RPMI7951 (cell line): ENCODE measurements around the gene INTS6. TPM values are rescaled to one million over a fixed set of nuclear protein-coding genes. Genes with fewer than 3 reads are reported as not detected.

Experiments
- DNase-seq: peaks from one replicate; pipeline ENCODE4 v3.0.0-alpha.2; 2012; ENCODE audit warnings: low read depth
- total RNA-seq: library from RNA; depleted of rRNA; stranded (reverse); fragments of >200 nt; shearing (Covaris generic); gene quantifications from 2 replicates; pipeline ENCODE4 v1.2.3, GENCODE V29; 2014; rRNA removed

The INTS6 gene, protein sequence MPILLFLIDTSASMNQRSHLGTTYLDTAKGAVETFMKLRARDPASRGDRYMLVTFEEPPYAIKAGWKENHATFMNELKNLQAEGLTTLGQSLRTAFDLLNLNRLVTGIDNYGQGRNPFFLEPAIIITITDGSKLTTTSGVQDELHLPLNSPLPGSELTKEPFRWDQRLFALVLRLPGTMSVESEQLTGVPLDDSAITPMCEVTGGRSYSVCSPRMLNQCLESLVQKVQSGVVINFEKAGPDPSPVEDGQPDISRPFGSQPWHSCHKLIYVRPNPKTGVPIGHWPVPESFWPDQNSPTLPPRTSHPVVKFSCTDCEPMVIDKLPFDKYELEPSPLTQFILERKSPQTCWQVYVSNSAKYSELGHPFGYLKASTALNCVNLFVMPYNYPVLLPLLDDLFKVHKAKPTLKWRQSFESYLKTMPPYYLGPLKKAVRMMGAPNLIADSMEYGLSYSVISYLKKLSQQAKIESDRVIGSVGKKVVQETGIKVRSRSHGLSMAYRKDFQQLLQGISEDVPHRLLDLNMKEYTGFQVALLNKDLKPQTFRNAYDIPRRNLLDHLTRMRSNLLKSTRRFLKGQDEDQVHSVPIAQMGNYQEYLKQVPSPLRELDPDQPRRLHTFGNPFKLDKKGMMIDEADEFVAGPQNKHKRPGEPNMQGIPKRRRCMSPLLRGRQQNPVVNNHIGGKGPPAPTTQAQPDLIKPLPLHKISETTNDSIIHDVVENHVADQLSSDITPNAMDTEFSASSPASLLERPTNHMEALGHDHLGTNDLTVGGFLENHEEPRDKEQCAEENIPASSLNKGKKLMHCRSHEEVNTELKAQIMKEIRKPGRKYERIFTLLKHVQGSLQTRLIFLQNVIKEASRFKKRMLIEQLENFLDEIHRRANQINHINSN
- 30.5 and 32.2 TPM in 2 replicates for total RNA-seq

DNA sequence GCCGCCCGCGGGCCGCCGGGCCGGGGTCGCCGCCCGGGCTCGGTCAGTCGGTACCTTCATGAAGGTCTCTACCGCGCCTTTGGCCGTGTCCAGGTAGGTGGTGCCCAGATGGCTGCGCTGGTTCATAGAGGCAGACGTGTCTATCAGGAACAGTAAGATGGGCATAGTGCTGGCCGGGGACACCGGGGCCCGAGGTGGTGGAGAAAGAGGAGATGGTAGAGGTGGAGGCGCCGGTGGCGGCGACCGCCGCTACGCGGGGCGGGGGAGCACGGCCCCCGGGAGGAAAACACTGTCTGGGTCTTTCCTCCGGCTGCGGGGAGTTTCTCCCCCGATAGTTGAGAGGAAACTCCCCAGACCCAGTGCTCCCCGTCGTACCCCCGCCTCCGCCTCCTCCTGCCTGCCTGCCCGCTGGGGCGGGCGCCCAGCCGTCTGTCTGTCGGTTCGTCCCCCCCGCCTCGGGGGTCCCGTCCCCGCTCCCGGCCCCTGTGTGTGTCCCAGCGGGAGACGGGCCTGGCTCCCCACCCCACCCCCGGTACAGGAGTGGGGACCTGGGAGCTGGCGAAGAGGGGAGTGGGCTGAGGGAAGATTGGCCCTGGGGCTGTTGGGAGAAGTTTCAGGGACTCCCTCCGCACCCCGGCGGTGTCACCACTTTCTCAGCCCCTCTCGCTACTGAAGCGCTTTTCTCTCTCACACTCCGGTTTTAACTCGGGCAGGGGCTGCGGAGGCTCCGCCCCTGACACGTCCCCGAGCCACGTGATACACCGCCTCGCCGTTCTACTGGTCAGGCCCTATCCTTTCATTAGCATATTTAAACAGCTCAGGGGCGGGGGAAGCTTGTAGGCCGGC, at the start of gene INTS6:
TSS of gene INTS6 (minus strand) at position 676 of the 846 bp plus-strand sequence. CDS start at position 165, 511 bp downstream.
- DNase-seq = peak; percentile 98

DNA sequence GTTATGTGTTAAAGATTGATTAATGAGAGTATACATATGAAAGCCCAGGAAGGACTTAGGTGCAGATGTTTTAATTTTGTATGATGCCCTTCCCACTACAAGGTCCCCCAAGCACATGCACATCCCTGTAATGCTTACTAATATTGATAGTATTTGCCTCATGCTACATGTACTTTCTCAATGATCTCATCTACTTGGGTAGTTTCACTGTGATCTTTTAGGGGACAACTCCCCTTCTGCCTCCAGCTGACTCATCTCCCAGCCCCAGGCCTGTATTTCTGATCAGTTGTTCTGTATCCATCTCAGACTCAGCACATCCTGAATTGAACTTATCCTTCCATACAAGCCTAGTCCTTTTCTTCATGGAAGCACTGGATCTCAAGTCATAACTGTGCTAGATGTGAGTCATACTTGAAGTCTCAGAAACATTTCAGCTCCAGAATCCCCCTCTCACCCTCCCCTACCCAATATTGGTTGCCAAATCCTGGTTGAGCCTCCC, 49.4 kb upstream of the INTS6 start:
- no peak for DNase-seq

DNA sequence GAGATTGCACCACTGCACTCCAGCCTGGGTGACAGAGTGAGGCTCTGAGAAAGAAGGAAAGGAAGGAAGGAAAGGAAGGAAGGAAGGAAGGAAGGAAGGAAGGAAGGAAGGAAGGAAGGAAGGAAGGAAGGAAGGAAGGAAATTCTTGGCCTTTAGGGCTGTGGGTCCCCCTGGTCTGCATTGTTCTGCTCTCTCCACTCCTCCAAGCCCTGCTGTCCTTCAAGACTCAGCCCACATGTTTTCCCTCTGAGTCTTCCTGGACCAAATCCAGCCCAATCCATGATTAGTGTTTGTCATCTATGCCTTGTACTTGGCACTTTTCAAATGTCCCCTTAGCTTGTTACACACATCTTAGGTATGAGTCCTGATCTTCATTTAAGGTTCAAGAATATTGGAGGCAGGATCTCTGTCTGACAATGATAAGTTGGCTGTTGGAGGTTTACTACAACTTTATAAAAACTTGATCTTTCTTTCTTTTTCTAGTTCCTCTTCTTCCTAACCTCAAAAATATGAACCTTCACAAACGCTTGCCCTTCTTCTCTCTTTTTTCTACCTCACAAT, 48.8 kb upstream of the INTS6 start:
- DNase-seq = peak; percentile 39

DNA sequence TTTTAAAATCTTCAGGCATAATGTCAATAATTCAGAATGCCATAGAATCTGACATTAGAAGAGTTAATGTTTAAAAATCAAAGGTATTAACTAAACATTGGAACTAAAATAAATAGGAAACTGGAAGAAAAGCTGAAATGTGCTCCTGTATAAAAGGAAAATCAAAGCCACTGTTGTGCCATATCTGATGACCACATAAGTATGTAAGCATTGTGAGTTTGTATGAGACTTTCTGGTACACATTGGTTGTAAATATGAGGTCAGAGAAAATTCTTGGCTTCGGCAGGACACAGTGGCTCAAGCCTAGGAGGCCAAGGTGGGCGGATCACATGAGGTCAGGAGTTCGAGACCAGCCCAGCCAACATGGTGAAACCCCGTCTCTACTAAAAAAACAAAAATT, 48.3 kb upstream of the INTS6 start:
- DNase-seq = no peak

DNA sequence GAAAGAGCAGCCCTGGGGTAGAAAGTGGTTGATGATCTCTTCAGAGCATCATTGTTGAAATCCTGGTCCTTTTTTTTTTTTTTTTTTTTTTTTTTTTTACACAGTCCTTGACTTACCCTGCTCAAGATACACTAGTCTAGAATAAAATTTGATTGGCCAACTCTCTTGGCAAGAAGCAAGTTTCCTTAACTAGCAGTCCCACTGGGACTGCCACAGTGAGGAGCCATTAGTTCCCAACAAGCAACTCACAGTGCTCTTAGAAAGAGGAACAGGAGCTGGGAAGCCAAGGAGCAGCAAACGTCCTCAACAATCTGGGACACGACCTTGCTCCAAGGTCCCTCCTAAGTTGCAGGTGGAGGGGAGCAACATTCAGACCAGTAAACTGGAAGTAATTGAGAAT, 47.9 kb upstream of the INTS6 start:
- no peak for DNase-seq

DNA sequence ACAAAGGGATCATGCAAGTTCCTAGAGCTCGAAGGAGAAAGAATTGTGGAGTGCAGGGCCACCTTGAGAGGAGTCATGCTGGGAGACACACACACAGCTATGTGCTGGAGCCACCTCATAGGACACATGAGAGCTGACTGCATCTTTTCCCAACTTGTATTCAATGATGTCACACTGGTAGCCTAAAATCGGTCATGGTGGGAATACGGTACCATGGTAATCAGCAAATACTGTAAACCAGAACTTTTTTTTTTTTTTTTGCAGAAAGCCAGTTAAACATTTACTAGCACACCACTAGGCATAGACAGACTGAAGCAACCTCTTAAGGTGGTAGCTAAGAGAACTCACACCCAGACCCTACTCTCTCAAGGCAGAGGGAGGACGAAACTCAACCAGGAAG, 47.0 kb upstream of the INTS6 start:
- DNase-seq = no peak

DNA sequence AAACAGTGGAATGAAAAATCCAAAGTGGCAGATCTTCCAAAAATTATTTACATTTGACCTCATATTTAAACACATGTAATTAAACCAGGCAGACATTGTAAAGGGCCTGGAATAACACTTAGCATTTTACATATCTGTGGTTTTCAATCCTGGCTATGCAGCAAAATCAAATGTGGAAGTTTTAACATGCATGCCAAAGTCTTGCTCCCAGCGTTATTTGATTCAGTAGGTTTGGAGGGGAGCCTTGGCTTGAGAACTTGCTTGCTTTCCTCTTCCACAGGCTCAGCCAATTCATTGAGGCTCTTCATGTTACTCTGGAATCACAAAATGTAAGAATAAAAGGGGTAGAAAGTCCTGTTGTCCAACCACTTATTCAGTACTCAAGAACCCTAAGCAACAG, 42.5 kb upstream of the INTS6 start:
- no peak for DNase-seq

DNA sequence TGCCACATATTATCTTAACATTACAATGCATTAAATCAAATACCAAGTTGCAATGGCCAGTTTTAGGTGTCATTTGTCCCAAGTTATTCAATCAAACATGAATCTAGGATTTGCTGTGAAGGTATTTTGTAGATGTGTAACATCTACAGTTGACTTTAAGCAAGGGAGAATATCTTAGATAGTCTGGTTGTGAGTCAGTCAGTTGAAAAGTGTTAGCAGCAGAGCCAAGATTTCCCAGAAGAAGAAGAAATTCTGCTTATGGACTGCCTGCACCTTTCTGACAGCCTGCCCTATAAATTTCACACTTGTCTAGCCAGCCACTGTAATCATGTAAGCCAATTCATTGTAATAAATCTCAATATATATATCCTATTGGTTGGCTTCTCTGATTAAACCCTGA, 41.3 kb upstream of the INTS6 start:
- no peak for DNase-seq

DNA sequence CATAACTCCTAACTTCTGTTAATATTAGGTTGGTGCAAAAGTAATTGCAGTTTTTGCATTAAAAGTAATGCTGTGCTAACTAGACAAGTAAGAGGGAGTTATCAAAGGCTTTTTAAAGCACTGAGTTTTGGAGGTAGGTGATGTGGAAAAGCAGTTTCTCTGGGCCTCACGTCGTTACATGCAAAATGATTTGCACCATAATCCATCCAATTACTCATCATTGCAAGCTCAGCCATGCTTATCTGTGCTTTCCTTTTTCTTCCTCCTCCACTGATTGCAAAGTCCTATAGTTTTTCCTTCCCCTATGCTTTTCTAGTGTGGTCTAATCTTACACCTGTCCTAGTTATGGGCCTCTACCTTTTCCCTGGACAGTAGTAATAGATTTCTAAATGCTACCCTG, 35.4 kb upstream of the INTS6 start:
- no peak for DNase-seq

DNA sequence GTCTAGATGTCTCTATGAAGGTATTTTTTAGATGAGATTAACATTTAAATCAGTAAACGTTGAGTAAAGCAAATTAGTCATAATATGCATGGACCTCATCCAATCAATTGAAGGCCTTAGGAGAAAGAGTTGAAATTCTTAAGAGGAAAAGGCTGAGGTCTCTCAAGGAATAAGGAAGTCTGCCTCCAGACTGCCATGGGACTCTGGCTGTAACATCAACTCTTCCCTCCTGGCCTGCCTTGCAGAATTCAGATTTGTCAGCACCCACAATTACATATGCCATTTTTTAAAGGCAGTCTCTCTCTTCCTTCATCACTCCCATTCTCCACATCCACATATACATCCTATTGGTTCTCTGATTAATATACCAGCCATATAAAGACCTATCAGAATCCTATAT, 28.8 kb upstream of the INTS6 start:
- DNase-seq = no peak

DNA sequence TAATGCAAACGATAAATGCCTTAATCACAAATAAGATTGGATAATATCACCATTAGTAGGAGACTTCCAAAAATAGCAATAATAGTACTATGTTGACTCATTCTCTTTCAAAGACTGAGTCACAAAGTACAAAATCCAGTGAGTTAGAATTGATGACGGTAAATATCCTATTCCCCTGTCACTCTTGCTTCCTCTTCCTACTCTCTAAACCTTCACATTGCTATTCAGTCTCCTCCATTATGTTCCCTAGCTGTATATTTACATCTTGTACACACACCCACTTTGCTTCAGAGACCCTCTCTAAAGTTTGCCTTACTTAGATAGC, 26.3 kb upstream of the INTS6 start:
- peak; percentile 29 for DNase-seq

DNA sequence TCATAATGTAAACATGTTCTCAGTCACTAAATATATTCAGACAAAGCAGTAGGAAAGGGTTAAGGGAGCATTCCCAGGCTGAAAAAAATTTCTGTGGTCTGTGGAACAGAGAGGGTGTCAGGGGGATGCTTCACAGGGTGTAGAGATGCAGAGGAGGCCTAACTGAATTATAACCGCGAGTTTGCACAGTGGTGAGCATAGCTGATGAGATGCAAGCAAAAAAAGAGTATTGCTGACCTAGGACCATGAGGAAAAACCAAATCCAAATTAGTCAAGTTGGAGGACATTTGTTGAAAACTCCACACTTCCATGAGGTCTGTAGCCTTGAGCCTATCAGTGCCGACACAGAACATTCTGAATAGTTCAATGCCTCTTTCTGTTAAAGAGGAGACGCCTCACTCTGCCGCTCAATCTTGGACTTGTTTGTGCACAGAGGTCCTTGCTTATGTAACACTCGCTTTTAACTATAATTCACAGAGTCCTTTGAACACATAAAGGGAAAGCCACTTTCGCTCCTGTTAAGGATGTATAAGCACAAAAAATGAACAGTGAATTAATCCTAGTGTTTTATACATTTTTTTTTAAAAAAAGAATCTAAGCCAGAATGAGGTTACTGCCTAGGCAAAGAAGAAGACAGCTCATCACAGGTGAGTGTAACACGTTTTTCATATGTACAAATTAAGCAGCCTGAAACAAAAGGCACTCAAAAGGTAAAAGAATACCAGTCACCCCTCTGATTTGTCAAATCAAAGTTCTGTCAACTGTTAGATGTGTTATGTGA, 25.8 kb upstream of the INTS6 start:
- no peak for DNase-seq

DNA sequence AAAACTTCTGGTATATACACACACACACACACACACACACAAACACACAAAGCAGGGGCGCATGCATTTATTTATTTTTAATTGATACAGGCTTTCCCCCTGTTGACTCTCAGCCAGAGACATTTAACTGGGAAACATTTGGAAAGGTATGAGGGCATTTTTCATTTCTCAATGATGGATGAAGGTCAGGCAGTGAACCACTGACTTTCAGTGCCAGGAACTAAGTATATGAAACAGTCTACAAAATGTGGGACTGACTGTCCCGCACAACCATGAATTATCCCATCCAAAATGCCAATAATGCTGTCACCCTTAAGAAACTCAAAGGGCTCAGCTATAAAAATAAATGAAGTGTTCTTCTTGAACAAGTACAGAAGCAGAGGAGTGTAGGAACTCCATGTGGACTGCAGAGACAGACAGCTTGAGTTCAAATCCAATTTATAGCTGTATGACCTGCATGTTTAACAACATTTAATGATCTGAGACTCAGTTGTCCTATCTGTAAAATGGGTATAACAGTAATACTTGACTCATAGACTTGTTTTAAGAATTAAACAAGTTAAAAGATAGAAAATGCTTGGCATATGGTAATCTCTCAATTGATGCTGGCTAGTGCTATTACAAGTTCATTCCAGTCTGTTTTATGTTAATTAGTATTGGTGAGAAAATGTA, 25.0 kb upstream of the INTS6 start:
- DNase-seq = no peak

DNA sequence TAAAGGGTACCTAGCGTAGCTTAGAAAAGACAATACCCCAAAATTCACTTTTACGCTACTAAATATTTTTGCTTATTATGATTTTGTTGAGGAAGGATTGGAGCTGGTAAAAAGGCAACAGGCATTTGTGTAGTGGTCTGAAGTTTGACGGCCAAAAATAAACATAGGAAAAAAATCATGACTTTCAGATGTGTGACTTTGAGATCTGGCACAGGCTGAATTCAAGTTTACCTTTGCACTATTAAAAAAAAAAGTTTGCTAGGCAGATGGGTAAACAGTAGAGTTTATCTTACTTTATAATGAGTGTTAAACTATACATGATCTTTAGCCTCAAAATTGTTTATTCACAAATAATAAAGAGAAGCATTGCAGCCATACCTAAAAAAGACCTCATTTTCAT, 24.3 kb upstream of the INTS6 start:
- no peak for DNase-seq

DNA sequence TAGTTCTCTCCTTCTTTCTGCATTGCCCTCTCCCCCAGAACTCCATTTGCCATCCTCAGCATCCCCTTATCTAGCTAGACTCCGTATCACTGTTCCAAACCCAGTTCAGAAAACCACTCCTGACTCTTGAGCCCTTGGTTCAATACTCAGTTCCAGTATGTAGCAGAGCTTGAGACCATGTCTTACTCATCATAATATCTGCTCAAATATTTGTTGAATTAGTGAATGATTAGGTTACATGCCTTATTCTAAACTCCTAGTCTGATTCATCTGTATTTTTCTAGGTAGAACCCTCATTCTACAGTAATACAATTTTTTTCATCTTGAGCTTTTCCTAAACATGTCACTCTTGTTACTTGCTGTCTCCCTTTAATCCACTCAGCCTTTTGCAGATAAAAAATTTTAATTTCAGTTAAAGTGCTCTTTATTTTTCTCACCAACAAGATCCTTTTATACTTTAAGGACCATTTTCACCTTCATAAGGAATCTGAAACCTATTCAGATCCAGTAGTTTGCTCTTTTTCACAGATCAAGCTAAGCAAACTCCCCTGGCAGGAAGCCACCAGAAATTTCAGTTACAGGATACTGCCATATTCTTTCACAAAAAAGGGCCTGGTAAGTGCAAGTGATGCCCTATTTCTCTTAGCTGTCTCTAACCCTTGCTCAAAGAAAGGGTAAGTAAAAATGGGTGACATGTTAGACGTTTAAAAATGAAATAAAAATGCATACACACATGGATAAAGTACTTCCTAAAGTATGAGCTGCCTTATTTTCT, 23.1 kb upstream of the INTS6 start:
- DNase-seq = no peak

DNA sequence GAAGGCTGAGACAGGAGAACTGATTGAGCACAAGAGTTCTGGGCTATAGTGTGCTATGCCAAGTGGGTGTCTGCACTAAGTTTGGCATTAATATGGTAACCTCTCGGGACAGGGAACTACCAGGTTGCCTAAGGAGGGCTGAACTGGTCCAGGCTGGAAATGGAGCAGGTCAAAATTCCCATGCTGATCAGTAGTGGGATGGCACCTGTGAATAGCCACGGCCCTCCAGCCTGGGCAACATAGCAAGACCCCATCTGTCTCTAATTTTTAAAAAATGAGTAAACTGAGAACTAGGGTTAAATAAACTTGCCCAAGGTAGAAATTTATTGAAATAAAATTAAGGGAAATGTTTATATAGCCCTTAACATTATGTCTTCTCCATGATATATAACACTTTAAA, 17.0 kb upstream of the INTS6 start:
- no peak for DNase-seq

DNA sequence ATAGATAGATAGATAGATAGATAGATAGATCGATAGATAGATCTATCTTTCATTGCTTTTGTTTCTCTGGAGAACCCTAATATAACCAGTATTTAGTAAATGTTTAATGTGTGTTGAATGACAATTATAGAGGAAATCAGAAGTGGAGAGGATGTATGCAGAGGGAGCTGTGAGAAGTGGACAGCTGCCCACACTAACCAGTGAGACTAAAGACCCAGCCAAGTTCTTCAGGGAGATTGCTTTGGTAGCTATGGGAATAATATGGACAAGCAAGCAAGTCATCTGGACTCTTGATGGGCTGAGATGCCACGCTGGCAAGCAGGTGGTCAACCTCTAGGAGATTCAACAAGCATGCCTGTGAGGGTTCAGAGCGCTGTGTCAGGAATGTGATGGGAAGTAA, 14.9 kb upstream of the INTS6 start:
- DNase-seq = no peak

DNA sequence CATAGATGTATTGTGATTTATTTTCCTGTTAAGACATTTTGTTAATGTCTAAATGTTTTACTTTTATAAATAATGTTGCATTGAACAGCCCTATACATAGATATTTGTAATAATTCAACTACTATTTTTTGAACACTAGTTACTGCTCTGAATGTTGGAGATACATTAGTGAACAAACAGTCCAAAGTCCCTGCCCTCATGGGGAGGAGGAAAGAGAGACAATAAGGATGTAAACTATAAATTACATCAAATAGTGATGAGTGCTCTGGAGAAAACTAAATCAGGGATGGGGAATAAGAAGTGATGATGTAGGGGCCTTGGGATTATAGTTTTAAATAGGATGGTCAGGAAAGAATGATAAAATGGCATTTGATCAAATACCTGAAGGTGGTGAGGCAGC, 12.3 kb upstream of the INTS6 start:
- no peak for DNase-seq

DNA sequence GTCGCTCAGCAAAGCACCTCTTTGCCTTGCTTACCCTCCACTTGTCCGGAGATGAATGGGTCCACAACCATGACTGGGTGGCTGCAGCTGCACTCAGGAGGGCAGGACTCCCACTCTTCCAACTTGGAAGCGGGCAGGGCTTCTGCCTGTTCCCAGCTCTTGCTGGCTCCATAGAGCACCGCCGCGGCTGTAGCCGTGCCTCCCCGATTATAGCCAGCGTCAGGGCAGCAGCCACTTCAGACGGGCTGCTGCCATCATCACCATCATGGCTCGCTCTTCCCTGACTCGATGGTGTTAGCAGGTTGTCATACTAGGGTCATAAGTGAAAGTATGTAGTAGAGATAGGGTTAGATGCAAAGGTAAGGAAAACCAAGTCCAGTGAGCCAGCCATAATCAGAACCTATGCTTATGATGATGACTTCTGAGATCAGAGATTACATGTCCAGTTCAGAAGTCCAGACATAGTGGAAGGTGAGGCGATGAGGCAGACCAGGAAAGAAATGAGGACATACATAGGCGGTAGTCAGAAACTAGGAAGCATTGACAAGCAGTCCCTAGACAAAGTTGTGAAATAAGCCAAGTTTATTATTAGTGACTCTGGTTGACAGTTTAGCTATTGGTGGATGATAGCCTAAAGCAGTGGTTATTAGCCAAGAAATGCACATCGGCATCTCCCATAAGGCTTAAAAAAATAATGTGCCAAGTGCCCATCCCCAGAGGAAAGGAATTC, 4.4 kb upstream of the INTS6 start:
- DNase-seq = no peak
